ENCODE data around the gene CFAP299.

- no peak for TF ChIP-seq POLR2AphosphoS5 (IDR thresholded peaks at IDR 0.05)
- no peak for TF ChIP-seq CTCF (IDR thresholded peaks at IDR 0.05)
- TF ChIP-seq POLR2A (IDR thresholded peaks at IDR 0.05; ENCODE audit: low read depth), result no peak
- TF ChIP-seq EP300 (IDR thresholded peaks at IDR 0.05), result no peak
Measured at GRCh38 chr4:80878218-80878617, 542.7 kb downstream of the CFAP299 start.

Measured in esophagus muscularis mucosa (tissue), 4 donors.